ENCODE data around the gene MYH10. TPM values are rescaled to one million over a fixed set of nuclear protein-coding genes. Genes with fewer than 3 reads are reported as not detected.

Gene MYH10
- total RNA-seq, 1 donor from 2014 or later: 3.4 TPM

DNA sequence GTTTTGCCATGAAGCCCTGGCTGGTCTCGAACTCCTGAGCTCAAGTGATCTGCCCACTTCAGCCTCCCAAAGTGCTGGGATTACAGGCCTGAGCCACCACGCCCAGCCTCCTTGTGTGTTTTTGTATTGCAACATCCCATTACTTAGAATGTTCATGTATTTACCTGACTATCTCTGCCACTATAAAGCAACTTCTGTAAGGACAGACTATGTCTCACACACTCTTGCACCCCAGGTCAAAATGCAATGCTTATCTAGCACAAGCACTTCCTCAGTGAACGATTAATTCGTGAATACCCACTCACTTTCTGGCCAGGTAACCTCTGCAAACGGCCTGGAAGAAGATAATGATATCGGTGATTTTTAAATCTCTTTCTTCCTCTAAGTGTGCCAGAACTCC, 112.2 kb downstream of the MYH10 start:
- H3K27ac Mint-ChIP-seq: no peak overlapping the region
- intact Hi-C loops (cut with micrococcal nuclease): no loop called here
- DNase-seq (no peak), ATAC-seq (ENCODE audit: low read depth) (no peak)
- no peak overlapping the region for H3K4me3 Mint-ChIP-seq
- no peaks in the 10 kb centered on the region for H3K4me1 Mint-ChIP-seq
- CTCF ChIA-PET: no interaction called here
- POLR2A ChIA-PET: interaction anchor here (0.7 kb wide), 1 partner anchor 126 kb away, joined by 3 read pairs; no protein-coding TSS in a partner anchor
- H3K9me3 Mint-ChIP-seq: no peaks in the 10 kb centered on the region
- no peaks in the 10 kb centered on the region for H3K36me3 Mint-ChIP-seq (ENCODE audit: low read depth)
- TF ChIP-seq, protein P1, sequence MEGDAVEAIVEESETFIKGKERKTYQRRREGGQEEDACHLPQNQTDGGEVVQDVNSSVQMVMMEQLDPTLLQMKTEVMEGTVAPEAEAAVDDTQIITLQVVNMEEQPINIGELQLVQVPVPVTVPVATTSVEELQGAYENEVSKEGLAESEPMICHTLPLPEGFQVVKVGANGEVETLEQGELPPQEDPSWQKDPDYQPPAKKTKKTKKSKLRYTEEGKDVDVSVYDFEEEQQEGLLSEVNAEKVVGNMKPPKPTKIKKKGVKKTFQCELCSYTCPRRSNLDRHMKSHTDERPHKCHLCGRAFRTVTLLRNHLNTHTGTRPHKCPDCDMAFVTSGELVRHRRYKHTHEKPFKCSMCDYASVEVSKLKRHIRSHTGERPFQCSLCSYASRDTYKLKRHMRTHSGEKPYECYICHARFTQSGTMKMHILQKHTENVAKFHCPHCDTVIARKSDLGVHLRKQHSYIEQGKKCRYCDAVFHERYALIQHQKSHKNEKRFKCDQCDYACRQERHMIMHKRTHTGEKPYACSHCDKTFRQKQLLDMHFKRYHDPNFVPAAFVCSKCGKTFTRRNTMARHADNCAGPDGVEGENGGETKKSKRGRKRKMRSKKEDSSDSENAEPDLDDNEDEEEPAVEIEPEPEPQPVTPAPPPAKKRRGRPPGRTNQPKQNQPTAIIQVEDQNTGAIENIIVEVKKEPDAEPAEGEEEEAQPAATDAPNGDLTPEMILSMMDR (IDR thresholded peaks at IDR 0.05): no peak
- H3K27me3 Mint-ChIP-seq: no peaks in the 10 kb centered on the region

DNA sequence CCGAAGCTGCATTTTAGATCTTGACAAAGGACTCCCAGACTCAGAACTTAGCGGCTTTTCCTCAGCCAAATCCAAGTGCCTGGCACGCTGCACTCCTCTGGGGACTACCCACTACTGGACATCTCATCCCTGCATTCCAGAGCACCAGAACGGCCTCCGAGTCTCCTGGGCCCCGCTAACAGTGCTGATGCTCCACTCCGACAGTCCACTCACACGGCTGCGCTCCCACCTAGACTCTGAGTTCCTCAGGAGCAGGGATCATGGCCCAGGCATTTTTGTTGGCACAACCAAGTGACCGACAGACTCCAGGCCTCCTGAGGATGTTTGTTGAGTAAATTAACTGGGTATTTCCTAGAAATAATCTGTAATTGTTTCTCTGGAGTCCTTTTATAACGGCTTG, 115.7 kb downstream of the MYH10 start:
- ATAC-seq (ENCODE audit: low read depth) (no peak), DNase-seq (no peak)
- H3K27ac Mint-ChIP-seq: no peak overlapping the region
- no peak overlapping the region for H3K4me3 Mint-ChIP-seq
- intact Hi-C loops (cut with micrococcal nuclease): no loop called here
- H3K27me3 Mint-ChIP-seq: no peaks in the 10 kb centered on the region
- ChIA-PET CTCF (no interaction called here), POLR2A (no interaction called here)
- TF ChIP-seq, protein P1 (IDR thresholded peaks at IDR 0.05): no peak
- no peaks in the 10 kb centered on the region for H3K4me1 Mint-ChIP-seq
- H3K9me3 Mint-ChIP-seq: no peaks in the 10 kb centered on the region
- no peaks in the 10 kb centered on the region for H3K36me3 Mint-ChIP-seq (ENCODE audit: low read depth)

DNA sequence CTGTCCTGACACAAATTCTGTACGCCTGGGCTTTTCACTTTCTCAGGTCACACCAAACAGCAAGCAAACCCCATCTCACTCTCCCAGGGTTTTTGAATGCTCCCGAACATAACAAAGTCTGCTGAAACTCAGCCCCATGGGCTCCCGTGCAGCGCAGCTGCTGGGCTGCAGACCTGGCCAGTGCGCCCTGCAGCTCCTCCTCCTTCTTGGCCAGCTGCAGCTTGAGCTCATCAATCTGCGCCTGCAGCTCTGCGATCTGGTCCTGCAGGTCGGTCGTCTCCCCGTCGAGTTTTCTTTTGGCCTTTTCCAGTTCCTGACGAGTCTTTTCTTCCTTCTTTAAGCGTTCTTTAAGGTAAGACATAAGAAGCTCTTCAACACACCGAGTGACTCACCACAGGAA, 124.4 kb downstream of the MYH10 start:
- CTCF ChIA-PET: no interaction called here
- DNase-seq (no peak), ATAC-seq (ENCODE audit: low read depth) (no peak)
- Mint-ChIP-seq H3K27ac (no peak overlapping the region), H3K27me3 (no peaks in the 10 kb centered on the region), H3K4me3 (no peak overlapping the region), H3K36me3 (ENCODE audit: low read depth) (no peaks in the 10 kb centered on the region), H3K9me3 (no peaks in the 10 kb centered on the region), H3K4me1 (no peaks in the 10 kb centered on the region)
- TF ChIP-seq, protein P1 (IDR thresholded peaks at IDR 0.05): no peak
- POLR2A ChIA-PET: no interaction called here
- intact Hi-C loops (cut with micrococcal nuclease): no loop called here

DNA sequence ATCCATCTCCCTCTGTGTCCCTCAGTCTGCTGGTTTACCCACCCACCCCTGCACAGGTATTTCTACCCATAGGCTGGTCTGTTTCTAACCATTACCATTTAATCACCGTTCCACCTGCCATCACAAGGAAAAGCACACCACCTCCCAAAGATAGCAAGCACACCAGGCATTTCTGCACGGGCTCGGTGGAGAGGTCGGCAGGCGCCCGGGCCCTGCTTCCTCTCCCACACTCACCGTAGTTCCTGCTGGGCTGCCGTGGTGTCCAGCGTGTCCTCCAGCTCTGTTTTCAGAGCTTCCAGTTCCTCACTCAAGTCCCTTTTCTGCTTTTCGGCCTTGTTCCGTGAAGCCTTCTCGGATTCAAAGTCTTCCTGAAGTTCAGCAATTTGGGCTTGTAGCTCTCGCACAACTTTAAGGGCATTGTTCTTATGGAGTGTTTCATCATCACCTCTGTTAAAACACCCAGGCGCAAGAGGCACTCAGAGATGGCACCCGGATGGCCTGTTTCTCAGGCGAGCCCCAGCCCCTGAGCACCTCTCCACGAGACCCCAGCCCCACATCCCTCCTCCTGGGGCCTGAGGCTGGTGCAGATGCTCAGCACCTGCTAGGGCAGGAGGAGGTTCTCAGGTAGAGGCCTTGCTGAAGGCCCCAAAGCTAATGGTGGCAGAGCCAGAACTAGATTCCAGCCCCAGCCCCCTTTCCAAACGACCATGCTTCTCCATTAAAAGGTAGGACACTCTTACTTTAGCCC, 125.9 kb downstream of the MYH10 start:
- no peaks in the 10 kb centered on the region for H3K4me1 Mint-ChIP-seq

DNA sequence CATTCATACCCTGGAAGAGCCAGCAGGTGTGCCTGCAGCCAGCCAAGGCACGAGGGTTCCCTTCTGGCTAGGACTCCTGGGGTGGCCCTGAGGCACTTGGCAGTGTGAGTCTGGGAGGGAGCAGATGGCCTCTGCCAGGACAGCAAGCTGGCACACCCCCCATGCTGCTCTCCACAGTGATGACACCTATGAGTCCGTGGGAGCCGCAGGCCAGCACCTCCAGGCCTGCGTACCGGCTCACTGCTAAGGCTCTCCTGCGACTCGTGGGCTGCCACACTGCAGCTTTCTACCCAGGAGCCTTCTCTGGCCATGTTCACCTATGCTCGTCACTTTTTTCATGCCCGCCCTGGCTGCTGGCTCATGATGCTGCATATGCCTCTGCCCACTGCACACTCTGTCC, 126.7 kb downstream of the MYH10 start:
- ChIA-PET POLR2A (no interaction called here), CTCF (no interaction called here)
- Mint-ChIP-seq H3K9me3 (no peaks in the 10 kb centered on the region), H3K4me1 (no peaks in the 10 kb centered on the region), H3K27ac (no peak overlapping the region), H3K27me3 (no peaks in the 10 kb centered on the region), H3K36me3 (ENCODE audit: low read depth) (no peaks in the 10 kb centered on the region), H3K4me3 (no peak overlapping the region)
- ATAC-seq (ENCODE audit: low read depth) (no peak), DNase-seq (no peak)
- TF ChIP-seq, protein P1 (IDR thresholded peaks at IDR 0.05): no peak
- intact Hi-C loops (cut with micrococcal nuclease): no loop called here

More for the DNA sequence above, 125.9 kb downstream of the MYH10 start:
- H3K27me3 Mint-ChIP-seq: no peaks in the 10 kb centered on the region
- no peak for ATAC-seq (ENCODE audit: low read depth)
- TF ChIP-seq, protein P1 (IDR thresholded peaks at IDR 0.05): no peak
- POLR2A ChIA-PET: no interaction called here
- DNase-seq: no peak
- CTCF ChIA-PET: no interaction called here
- H3K9me3 Mint-ChIP-seq: no peaks in the 10 kb centered on the region
- H3K4me3 Mint-ChIP-seq: no peak overlapping the region
- no peaks in the 10 kb centered on the region for H3K36me3 Mint-ChIP-seq (ENCODE audit: low read depth)
- intact Hi-C loops (cut with micrococcal nuclease): no loop called here
- H3K27ac Mint-ChIP-seq: no peak overlapping the region
